ENCODE data around the gene ASPG.
"Not testable (repeated sequence)": the region's sequence is repeated elsewhere in the genome, so short reads cannot be mapped to it uniquely, and the experiment has no call there.

The ASPG gene

DNA sequence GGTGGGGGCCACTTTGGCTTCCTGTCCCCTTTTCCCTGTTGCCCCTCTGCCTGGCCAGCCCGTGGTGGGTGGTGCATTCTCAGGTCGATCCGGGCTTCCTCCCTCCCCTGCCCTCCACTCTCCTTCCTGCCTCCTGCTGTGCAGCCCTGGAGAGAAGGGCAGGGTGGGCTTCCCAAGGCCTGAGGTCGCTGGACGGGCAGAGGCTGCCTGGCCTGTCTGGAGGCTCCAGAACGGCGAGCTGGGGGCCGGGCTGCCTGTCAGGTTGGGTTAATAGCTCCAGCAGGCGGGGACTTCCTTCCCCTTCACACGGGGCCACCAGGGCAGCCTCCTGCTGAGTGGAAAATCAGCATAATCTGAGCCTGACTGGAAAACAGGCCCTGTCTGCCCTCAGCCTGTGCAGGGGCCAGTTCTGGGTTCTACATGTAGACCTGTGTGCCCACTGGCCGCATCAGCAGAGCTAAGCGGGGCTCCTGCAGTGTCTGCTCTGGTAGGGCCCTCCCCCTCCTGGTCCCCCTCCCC lies 64.2 kb downstream of the ASPG start:
- no peak for DNase-seq

- no peak for DNase-seq
Observed at GRCh38 chr14:104150136-104151025, 64.9 kb downstream of the ASPG start.

DNA sequence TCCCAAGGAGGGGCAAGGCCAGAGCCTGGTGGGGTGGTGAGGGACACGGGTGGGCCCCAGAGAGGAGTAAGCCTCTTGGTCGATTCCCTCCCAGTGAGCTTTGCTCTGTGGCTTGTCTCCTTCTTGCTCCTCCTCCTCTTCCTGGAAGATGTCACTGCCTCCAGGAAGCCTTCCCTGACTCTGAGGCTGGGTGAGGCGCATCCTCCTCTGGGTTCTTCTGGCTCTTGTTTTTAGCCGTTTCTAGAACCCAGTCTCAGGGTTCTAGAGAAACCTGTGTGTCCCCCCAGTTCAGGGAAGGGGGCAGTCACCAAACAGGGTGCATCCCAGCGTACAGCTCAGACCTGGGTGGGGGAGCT lies 65.5 kb downstream of the ASPG start:
- DNase-seq, result no peak

- no peak for DNase-seq
Observed at GRCh38 chr14:104151566-104152245, 66.2 kb downstream of the ASPG start.

- DNase-seq, result no peak
Observed at GRCh38 chr14:104152246-104152575, 66.7 kb downstream of the ASPG start.

DNA sequence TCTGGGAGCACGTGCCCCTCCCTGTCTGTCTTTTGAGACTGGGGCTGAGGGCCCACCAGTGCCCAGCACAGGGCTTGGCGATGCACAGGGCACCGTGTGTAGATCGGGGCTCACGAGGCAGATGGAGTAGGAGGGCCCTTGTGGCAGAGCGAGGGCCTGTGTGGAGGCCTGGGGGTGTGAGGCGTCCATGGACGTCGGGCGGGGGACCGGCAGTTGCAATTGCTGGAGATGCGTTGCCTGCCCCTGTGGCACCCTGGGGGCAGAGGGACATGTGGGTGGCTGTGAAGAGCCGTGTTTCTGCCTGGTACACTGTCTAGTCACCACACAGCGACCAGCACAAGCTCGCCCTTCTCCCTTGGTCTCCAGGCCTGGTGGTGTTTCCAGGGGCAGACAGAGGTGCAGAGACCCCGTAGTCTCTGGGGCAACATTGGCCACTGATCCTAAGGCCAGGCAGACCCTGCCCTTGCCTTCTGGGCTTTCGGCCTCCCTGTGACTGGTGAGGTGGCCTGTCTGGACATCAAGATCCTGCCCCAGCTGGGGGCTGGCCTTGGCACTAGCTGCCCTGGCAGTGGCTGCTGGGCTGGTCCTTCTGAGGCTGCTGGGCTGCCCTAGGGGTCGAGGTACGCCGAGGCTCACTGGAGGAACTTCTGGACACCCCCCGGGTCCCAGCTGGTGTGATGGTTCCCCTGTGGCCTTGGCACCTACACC lies 67.3 kb downstream of the ASPG start:
- DNase-seq, result no peak

DNA sequence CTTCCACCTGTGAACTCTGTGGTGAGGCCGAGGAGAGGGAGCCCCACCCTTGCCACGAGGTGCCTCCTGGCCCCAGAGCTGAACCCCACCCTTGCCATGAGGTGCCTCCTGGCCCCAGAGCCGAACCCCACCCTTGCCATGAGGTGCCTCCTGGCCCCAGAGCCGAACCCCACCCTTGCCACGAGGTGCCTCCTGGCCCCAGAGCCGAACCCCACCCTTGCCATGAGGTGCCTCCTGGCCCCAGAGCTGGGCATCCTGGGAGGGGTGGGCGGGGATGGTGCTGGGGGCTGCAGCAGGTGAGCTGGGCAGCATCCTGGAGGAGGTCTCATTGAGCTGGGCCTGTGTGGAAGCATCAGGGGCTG lies 67.9 kb downstream of the ASPG start:
- DNase-seq, result not testable (repeated sequence)

DNA sequence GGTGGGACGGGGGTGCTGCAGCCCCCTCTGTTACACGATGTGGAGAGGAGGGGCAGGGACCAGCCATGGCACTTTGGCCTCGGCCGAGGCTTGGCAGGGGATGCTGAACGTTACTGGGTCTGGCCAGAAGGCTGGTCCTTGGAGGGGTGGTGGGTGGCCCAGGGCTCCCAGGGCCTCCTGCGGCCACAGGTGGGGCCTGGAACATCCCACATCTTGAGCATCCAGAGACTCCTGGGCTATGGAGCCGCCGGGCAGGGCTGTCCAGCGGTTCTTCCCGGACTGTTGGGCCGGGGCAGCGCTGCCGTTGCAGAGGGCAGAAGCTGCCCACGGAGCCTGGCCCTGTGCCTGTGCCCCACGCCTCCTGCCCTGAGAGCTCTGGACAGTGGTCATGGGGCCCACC lies 68.7 kb downstream of the ASPG start:
- DNase-seq, result no peak

GRCh38 chr14:104155513-104155912 lies 70.0 kb downstream of the ASPG start:
- no peak for DNase-seq

GRCh38 chr14:104156142-104156541 lies 70.6 kb downstream of the ASPG start:
- no peak for DNase-seq

DNA sequence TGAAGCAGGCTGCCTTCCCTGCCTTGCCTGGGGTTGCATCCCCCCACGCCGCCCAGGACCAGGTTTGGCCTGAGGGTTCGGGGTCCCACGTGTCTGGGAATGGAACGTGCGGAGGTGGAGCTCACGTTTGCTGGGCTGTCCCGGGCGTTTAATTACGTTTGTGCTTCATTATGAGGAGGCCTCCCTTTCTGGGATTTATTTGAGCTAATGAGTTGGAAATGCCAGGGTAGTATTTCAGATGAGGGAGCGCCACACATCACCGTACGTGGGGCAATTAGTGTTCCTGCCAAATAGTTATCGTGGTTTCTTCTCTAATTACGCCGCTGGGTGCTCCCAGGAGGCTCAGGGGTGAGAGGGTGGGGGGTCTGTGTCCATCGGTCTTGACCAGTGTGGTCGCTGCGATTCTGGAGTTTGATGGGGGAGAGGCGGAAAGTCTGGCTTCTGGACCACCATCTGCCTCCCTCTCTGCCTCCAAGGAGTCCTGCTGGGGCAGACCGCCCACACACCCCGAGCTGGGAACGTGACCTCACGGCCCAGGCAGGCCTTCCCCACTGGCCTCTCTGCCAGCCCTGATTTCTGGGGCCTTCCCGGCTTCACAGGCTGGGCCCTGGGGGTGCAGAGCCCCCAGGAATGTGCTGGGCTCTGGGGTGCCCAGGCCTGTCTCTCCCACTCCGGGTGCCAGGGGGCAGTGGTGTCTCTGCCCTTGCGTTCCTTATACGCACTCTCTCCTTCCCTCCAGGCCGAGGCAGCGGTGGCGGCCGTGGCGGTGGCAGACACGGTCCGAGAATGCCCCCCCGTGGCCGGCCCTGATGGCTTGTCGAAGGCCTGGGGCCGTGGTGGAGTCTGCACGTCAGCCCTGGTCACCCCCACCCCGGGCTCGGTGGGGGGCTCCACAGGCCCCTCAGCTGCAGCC lies 71.8 kb downstream of the ASPG start:
- no peak for DNase-seq

- no peak for DNase-seq
Observed at GRCh38 chr14:104158827-104159798, 73.6 kb downstream of the ASPG start.

DNA sequence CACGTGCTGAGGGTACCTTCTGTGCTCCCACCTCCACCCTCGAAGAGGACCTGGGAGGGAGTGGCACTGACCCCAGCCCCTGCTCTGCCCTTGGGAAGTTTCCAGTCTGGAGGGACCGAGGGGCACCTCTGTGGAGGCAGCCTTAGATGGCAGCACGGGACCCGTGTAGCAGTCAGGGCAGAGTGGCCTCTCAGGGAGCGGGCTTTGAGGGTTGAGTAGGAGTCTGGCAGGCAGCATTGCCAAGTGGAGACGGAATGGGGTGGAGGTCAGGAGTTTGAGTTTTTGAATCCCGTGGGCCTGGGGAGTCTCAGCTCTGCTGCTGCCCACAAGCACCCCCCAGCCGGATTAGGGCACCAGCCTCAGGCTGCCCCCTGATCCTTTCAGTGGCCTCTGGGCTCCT lies 74.5 kb downstream of the ASPG start:
- no peak for DNase-seq

GRCh38 chr14:104161602-104162367 lies 76.3 kb downstream of the ASPG start:
- DNase-seq, result no peak

DNA sequence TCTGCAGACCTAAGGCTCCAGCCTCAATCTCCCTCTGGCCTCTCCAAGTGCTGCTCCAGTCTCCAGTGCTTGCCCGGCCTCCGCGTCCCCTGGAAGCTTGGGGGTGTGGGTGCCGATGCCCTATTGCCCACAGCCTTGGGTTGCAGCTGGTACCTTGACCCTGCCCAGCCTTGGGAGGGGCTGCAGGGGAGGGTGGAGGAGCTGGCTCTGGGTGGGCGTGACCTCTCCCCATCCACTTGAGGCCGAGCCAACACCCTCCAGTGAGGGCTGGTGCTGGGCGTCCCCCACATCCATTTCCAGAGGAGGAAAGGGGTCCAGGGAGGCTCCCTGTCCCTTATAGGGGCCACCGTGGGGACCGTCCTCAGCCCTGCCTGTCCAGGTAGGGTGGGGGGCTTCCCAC lies 77.0 kb downstream of the ASPG start:
- DNase-seq, result no peak

- no peak for DNase-seq
Observed at GRCh38 chr14:104163541-104163940, 78.0 kb downstream of the ASPG start.

- DNase-seq, result no peak
Observed at GRCh38 chr14:104164041-104164440, 78.5 kb downstream of the ASPG start.

GRCh38 chr14:104164512-104164911 lies 79.0 kb downstream of the ASPG start:
- DNase-seq, result no peak

Measured in bone marrow (tissue), 2 donors.